GM18873 (cell line): Measurements from ENCODE around the gene GSC.
"Not testable (repeated sequence)": the region's sequence is repeated elsewhere in the genome, so short reads cannot be mapped to it uniquely, and the experiment has no call there.

ENCODE experiments used
- ATAC-seq: cut with Tn5 transposase; IDR thresholded peaks from one replicate; pipeline ENCODE4 v1.9.1; 2021; ENCODE audit warnings: mild to moderate bottlenecking, moderate library complexity, moderate number of reproducible peaks; ENCODE audit not compliant: unreplicated experiment, low FRiP score

GSC gene

DNA sequence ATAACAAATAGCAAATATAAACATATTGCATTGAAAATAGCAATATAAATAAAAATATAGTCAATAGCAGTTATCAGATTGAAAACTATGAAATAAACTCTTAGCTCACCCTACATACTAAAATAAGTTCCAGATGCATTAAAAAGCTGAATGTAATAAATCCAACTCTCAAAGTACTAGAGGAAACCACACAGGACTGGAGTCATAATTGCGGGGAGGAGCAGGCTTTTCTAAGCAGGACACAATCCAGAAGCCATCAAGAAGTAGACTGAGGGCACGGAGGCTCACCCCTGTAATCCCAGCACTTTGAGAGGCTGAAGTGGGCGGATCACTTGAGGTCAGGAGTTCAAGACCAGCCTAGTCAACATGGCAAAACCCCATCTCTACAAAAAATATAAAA, 22.2 kb downstream of the GSC start:
- ATAC-seq: no peak

GRCh38 chr14:94747153-94747552, 22.8 kb downstream of the GSC start:
- not testable (repeated sequence) for ATAC-seq

DNA sequence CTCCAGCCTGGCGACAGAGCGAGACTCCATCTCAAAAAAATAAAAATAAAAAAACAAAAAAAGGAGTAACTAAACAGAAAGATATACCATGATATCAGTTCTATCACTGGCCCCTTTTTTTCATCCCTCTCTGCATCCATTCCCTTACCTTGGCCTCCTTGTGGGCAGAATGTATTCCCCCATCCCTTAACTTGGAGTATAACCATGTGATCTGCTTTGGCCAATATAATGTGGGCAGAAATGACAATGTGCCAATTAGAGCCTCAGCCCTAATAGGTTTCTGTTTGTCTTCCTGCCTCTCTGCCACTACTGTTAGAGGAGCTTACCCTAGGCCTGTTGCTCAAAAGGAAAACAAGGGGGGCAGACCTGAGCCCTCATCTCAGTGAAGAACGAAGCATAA, 23.8 kb downstream of the GSC start:
- ATAC-seq: no peak

DNA sequence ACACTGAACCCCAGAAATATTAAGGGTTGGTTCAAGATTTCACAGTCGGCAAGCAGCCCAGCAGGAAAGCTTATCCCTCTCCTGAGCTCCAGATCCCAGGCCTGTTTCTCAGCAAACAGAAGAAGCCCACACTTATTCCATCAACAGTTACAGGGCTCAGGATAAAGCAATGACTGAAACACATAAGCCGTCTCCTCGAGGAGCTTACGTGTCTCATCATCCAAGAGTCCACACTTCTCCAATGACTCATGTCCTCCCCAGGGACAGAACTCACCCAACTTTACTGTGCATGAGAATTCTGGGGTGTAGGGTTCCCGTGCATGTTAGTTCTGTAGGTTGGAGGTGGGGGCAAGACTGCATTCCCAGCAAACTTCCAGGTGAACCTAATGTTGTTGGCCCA, 31.2 kb downstream of the GSC start:
- ATAC-seq: no peak

DNA sequence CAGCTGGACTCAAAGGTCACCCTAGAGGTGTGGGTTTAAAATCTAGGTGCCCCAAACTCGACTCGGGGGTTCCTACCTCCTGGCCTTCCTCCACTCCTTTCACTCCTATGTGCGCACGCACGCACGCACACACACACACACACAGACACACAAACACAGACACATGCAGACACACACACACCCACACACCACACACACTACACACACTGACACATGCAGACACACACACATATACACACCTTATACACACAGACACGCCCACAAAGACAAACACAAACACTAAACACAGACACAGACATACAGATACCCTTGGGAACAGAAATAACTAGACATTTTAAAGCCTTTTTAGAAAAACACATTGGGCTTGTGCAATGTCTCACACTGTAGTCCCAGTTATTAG, 31.8 kb downstream of the GSC start:
- ATAC-seq: no peak

- no peak for ATAC-seq
Measured at GRCh38 chr14:94728950-94729349, 41.0 kb downstream of the GSC start.

- ATAC-seq: not testable (repeated sequence)
Measured at GRCh38 chr14:94728440-94728839, 41.5 kb downstream of the GSC start.

- ATAC-seq: not testable (repeated sequence)
Measured at GRCh38 chr14:94726649-94727048, 43.3 kb downstream of the GSC start.

DNA sequence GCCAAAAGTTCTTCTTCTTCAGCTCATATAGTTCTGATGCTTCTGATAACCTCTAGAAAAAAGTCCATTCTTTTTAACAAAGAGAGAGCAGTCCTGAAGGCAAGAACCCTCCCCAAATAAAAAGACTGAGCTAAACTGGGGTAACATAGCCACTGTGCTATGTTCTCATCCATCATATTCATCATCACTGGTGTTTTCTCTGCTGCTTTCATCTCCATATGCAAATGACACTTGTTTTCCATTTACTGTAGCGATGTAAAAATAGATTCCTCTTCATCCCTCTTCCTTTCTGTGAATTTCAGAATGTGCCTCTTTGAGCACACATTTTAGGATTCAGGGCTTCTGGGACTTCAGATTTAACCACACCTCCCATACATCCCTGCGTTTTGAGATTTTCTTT, 44.9 kb downstream of the GSC start:
- no peak for ATAC-seq

DNA sequence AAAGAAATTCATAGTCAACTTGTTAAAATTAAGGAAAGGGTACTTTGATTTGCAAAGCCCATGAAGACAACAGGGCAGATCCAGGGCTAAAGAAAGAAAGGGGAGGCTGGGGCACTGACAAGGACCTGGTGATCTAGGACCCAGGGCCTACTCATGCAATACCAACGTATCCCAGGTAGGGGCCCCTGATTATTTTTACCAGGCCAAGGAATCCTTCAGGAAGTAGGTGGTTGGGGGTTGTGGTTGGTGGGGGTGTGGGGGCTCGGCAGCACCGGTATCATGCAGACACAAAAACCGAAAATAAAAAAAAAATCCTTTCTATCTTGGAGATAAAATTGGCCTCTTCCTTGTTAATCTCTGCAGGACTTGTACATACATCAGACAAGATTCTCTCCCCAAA, 47.5 kb downstream of the GSC start:
- no peak for ATAC-seq
